Stimulated activated CD8-positive, alpha-beta memory T cell treated with anti-CD3 and anti-CD28 coated beads, Interleukin-4, amount 100 ng/mL, for 24 hours (primary cell): Measurements from ENCODE around the gene DENND5B.
"Not testable (repeated sequence)": the region's sequence is repeated elsewhere in the genome, so short reads cannot be mapped to it uniquely, and the experiment has no call there.

Source experiments
- DNase-seq: peaks from one replicate; pipeline ENCODE4 v3.0.0-alpha.2; 2020; ENCODE audit warnings: low read depth

Gene DENND5B

DNA sequence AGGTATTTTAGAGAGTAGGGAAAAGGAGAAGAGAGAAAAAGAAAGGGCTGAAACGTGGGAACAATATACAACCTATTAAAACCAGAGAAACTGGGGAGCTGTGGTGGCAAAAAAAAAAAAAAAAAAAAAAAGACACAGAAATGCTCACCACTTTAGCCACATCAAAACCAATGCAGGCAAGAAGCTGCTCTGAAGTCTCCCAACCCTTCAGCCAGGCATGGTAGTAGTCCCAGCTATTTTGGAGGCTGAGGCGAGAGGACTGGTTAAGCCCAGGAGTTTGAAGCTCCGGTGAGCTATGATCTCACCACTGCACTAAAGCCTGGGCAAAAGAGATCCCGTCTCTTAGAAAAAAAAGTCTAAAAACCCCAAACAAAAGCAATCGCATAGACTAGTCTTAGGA lies 33.2 kb downstream of the DENND5B start:
- DNase-seq: no peak

DNA sequence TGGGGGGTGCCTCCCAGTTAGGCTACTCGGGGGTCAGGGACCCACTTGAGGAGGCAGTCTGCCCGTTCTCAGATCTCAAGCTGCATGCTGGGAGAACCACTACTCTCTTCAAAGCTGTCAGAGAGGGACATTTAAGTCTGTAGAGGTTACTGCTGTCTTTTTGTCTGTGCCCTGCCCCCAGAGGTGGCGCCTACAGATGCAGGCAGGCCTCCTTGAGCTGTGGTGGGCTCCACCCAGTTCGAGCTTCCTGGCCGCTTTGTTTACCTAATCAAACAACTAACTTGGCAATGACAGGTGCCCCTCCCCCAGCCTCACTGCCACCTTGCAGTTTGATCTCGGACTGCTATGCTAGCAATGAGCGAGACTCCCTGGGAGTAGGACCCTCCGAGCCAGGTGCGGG lies 35.5 kb downstream of the DENND5B start:
- DNase-seq: not testable (repeated sequence)

DNA sequence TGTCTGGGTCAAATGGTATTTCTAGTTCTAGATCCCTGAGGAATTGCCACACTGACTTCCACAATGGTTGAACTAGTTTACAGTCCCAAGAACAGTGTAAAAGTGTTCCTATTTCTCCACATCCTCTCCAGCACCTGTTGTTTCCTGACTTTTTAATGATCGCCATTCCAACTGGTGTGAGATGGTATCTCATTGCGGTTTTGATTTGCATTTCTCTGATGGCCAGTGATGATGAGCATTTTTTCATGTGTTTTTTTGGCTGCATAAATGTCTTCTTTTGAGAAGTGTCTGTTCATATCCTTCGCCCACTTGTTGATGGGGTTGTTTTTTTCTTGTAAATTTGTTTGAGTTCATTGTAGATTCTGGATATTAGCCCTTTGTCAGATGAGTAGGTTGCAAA lies 40.3 kb downstream of the DENND5B start:
- not testable (repeated sequence) for DNase-seq

DNA sequence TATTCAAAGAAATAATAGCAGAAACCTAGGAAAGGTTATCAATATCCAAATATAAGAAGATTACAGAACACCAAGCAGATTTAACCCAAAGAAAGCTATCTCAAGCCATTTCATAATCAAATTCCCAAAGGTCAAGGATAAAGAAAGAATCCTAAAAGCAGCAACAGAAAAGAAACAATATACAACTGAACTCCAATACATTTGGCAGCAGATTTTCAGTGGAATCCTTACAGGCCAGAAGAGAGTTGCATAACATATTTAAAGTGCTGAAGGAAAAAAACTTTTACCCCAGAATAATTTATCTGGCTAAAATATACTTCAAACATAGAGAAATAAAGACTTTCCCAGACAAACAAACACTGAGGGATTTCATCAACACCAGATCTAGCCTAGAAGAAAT lies 54.3 kb downstream of the DENND5B start:
- DNase-seq: no peak

DNA sequence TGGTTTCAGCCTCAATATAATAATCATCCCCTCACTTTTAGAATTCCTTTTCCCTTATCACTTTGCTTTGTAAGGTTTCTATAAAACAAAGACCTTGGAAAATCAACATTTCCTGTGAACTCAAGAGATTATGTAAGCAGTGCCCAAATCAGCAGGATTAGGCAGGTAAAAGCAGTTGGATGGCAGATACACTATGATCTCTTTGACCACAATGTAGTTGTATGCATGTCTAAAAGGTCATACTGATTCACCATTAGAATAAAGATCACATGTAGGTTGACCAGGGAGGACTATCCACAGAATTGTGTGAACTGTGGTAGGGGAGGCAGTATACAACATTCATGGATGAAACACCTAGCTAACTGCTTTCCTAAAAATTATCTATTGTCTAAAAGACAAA lies 57.5 kb downstream of the DENND5B start:
- no peak for DNase-seq

DNA sequence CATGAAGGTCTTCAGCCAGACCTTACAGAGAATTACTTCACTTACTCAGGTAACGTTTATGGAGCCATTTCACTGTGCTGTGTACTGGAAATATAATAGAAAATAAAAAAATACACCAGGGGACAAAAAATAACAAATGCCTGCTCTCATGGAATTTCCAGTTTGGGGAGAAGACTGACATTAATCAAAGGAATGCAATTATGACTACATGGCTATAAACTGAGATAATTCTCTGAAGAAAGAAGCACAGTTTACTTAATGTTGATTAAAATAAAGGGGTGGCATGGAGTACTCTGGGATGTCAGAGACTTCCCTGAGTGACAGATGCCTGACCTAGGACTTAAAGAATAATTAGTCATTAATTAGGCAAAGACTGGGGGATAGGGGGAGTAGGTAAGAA lies 59.0 kb downstream of the DENND5B start:
- DNase-seq: no peak

DNA sequence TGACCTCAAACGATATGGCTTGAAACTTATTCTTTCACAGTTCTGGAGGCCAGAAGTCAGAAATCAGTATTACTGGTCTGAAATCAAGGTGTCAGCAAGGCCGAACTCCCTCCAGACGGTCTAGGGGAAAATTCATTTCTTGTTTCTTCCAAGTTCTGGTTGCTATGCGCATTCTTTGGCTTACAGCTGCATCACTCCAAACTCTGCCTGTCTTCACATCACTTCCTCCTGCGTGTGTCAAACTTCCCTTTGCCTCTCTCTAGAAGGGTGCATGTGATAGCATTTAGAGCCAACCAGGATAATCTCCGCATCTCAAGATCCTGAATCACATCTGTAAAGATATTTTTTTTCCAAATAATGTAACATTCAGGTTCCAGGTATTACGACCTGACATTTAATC lies 62.8 kb downstream of the DENND5B start:
- DNase-seq: no peak

DNA sequence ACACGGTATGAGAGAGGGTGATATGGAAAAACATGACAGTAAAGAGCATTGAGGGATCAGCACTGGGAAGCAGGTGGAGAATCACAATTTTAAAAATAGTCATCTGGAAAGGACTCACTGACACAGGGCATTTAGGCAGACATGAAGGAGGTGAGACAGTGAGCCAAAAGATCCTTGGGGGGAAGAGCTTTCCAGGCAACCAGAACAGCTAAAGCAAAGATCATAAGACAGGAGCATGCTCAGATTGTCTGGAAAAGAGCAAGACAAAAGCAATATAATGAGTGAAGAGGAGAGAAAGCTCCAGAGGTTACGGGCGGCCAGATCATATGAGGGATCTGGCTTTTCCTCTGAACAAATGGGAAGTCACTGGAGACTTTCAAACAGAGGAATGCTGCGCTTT lies 63.9 kb downstream of the DENND5B start:
- DNase-seq: no peak

DNA sequence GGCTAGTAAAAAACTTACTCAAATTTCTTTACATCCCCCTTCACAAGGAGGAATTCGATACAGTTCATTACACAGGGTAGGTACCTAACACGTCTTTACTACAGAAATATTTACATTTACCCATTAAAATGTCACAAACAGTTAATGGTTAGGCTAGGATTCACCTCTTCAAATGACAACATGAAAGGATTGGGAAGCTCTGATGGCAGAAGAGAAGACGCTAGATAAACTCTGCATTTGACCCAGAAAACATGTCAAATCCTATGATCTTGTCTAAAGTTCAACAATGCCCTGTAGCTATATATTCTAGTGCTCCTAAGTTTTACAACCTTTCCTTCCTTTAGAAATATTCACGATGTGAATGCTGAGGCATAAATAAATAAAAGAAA lies 64.8 kb downstream of the DENND5B start:
- no peak for DNase-seq

DNA sequence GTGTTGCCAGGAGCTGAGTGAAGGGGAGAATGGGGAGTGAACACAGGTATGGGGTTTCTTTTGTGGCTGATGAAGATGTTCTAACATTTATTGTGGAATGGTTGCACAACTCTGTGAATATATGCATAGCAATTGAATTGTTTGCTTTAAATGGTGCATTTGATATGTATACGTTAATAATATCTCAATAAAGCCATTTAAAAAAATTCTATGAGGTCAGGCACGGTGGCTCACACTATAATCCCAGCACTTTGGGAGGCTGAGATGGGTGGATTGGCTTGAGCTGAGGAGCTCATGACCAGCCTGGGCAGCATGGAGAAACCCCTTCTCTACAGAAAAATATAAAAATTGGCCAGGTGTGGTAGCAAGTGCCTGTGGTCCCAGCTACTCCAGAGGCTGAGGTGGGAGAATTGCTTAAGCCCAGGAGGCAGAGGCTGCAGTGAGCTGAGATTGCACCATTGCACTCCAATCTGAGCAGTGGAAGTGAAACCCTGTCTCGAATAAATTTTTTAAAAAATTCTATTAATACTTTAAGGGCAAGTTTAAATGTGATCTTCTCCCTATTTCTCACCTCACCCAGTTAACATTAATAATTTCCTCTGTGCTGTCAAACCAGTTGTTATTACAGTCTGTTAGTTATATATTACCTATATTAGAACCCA lies 65.3 kb downstream of the DENND5B start:
- no peak for DNase-seq

DNA sequence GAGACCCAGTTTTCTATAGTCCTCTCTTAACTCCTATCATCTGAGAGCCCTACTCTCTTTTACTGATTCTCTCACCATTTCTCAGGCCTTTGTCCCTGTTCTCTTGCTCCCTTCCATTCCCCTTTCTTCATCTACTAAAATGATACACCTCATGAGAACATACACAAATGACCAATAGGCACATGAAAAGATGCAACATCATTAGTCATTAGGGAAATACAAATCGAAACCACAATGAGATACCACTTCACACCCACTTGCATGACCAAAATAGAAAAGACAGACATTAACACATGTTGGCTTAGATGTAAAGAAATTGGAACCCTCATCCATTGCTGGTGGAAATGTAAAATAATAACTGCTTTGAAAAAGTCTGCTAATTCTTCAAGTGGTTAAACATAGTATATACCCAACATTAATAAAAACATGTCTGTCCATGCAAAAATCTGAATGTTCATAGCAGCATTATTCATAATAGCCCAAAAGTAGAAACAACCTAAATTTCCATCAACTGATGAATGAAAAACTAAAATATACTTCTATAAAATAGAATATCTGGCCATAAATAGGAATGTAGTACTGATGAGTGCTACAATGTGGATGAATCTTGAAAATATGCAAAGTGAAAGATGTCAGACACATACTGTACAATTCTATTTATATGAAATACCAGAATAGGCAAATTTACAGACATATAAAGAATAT lies 66.0 kb downstream of the DENND5B start:
- no peak for DNase-seq

DNA sequence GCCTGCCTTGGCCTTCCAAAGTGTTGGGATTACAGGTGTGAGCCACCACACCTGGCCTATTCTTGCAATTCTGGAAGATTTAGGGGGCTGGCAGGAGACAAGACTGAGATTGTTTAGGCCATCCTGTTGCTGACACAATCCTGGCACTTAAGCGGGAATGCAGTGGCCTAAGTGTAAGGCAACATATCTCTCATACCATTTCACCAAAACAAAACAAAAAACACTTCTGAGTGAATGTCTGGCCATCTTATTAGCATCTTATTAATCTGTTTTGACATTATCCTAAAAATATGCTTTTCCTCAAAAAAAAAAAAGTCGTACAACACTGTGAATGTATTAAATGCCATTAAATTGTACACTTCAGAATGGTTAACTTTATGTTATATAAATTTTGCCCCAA lies 67.6 kb downstream of the DENND5B start:
- DNase-seq: no peak

DNA sequence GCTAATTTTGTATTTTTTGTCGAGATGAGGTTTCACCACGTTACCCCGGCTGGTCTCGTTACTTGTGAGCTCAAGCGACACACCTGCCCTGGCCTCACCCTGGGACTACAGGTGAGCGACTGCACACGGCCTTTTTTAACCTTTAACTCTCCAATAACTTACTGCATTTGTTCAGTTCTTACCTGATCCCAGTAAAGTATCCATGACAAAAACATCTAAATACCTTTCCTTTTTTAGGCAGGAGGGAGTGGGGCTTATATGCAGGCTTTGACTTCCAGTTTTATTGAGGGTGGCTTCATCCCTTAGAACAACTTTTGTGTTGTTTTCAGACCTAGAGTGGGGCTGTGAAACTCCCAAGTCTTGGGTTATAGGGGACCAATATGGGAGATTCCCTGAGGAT lies 68.3 kb downstream of the DENND5B start:
- no peak for DNase-seq

DNA sequence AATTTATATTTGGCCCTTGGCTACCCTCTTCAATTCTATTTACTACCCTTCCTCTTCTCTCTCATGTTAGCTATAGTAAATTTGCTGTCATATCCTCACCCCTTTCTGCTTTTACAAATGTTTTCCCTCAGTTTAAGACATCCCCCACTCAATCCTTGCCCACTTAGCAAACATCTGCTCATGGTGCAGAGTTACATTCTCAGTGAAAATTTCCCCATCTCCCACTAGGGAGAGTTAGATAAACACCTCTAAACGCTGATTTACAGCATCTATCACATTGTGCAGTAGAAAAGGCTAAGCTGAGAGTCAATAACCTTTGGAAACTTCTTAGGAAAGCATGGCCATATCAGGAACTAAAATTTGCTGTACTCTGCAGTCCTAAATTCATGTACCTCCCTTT lies 69.0 kb downstream of the DENND5B start:
- DNase-seq: no peak

DNA sequence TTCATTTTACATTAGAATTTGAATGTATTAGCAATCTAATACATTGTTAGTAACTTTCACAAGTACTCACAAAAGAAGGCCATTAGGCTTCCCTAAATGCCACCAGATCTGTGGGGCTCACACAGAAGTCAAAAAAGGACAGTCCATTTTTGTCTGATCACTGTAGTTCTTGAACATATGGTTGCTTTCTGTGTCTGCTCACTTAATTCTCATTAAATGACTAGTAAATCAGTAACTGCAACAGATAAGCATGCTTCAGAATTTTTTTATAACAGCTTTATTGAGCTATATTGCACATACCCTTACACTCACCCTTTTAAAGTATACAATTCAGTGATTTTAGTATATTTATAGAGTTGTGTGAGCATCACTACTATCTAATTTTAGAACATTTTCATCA lies 71.4 kb downstream of the DENND5B start:
- no peak for DNase-seq

DNA sequence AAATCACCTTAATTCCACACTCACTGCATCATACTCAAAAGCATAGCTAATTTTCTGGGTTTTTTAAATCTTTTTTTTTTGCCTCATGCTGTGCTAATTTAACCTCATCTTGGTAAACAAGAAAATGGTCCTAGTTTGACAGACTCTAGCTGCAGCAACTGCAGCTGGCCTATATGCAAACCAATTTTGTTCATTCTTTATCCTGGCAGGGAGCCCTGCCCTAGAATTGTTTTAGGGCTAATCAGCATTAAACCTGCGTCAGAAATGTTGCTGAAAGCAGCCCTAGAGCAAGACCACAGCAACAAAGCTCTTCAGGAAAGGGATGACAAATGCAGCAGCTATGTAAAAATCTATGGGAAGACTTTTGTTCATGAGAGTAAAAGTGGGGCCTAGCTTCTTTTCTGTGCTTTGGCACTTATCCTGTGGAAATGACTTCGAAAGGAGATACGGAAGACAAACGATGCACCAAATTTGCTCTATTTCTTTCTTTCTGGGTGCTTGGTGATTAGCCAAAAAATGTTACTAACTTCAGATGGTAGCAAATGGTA lies 72.2 kb downstream of the DENND5B start:
- no peak for DNase-seq

DNA sequence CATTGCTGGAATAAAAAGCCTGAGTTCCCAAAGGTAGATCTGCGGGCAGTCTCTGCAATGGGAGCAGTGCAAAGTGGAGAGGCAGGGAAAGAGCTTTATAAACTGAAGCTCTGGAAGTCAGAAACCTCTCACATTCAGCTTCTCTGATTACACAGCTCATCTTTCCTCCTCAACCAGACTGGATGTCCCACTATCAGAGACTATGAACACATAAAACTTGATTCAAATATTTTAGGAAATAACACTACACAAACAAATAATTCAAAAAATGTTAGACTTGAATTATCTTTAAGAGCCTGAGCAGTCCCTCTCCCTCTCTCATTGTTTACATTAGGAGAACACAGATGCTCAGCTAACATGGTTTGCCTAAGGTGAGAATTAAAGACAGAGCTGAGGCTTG lies 72.9 kb downstream of the DENND5B start:
- DNase-seq: no peak

DNA sequence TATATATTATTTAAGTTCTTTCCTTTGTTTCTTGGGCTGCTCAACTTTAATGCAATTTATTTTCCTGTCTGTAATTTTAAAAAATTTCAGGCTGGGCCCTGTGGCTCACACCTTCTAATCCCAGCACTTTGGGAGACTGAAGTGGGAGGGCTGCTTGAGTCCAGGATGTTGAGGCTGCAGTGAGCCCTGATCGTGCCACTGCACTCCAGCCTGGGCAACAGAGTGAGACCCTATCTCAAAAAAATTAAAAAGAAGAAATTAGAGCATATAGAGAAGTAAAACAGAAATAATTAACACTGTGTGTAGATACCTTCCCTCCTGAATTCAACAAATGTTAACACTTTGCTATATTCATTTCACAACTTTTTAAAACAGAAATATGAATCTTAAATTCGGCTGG lies 74.2 kb downstream of the DENND5B start:
- no peak for DNase-seq

DNA sequence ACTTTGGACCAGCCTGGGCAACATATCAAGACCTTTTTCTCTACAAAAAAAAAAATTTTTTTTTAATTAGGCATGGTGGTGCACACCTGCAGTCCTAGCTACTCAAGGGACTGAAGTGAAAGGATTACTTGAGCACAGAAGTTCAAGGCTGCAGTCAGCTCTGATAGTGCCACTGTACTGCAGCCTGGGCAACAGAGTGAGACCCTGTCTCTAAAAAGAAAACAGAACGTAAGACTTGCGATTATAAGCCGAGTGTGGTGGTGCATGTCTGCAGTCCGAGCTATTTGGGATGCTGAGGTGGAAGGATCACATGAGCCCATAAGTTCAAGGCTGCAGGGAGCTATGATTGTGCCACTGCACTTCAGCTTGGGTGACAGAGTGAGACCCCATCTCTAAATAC lies 76.0 kb downstream of the DENND5B start:
- DNase-seq: no peak

DNA sequence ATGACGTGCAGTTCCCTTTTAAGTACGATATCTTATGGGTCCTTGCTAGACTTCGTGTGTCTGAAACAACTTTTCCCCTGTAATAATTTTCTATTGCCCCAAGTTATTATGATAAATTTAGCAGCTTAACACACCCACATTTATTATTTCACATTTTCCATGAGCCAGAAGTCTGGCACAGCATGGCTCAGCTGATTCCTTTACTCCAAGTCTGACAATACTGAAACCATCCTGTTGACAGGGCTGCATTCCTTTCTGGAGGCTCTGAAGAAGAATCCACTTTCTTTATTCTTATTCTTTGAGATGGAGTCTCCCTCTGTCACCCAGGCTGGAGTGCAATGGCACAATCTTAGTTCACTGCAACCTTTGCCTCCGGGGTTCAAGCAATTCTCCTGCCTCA lies 80.9 kb downstream of the DENND5B start:
- no peak for DNase-seq

DNA sequence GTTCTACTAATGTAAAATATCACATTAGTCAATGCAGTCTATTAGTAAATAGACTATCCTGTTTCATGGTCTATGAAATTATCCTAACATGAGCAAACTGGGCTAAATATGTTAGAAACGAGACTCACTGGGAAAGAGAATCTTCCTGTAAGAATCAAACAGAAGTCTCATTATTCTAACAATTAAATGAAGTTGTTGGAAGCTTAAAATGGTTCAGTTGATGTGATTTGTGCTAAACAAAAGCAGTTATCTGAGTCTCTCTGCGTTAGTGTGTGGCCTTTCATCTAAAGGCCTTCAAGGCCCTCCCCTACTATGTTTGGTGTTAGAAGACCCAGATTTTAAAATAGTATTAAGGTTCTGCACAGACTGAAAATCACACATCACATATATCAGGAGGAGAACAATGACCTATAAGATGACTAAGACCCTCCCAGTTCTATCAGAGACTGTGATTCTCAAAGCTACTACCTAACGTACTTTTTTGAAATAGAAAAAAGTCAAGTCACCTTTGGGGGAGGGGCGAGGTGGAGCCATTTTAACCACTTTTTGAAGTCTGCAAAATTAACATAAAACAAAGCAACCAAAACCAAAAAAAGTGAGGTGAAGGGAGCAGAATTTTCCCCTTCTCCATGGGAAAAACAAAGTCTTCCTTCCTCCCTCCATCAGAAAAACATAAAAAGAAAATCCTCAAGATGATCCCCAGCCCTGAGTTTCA lies 82.3 kb downstream of the DENND5B start:
- no peak for DNase-seq

DNA sequence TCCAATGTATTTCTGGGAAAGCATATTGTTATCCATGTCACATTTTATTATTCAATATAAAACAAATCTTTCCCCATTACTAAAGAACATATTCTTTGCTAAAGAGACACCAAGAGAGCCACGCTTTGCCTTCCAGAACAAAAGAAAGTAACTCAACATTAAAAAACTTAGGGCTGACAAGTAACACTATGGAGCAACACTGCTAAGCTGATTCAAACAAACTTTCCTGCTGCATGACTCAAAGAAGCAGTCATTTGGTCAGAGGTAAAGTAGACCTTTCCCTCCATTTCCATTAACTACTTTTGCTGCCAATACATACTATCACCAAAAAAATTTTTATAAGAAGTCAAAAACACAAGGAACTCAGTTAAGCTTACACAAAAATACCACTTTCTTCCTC lies 83.0 kb downstream of the DENND5B start:
- DNase-seq: no peak
